HG03432 (cell line): ENCODE results near the gene SFPQ.
"Not testable (repeated sequence)": the region's sequence is repeated elsewhere in the genome, so short reads cannot be mapped to it uniquely, and the experiment has no call there.

ENCODE experiments used
- ATAC-seq: cut with Tn5 transposase; IDR thresholded peaks from one replicate; pipeline ENCODE4 v1.9.1; 2021; ENCODE audit warnings: mild to moderate bottlenecking, moderate library complexity; ENCODE audit not compliant: unreplicated experiment

The SFPQ gene

DNA sequence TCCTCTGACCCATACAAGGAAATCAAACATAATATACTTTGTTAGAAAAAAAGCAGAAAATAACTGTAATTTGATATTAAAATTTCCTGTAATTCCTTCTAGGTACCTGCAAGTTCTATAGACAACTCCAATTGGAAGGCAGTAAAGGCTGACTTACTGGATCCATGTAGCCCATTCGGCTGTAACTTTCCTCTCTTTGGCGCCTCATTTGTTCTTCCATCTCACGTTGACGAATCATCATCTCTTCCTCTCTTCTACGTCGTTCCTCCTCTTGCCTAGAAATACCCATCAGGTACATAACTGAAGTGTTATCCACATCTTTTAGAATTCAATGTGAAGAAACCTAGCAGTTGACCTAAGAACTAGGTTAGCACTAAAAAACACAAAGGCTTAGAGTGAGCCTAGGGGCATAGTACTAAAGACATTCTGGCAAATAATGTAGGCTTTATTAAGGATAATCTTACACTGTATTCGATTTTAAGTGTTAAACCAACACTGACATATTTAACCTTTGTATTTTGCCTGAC is 5.1 kb downstream of the SFPQ start:
- ATAC-seq: no peak

DNA sequence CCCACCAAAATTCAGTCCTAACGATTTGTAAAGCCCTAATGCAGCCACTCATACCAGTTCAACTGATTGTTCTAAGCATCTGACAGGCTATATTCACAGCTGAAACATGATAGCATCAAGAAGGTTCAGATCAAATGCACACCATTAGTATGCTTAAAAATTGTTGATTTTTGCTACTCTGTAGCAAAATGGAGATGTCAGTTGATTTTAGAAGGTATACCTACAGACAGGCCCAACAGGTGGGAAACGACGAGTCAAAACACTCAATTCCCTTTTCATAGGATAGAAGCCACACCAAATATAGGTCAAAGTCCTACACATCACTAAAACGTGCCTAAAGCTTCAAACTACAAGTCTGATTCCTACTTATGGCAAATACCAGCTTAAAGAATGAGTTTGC is 6.7 kb downstream of the SFPQ start:
- ATAC-seq: no peak

DNA sequence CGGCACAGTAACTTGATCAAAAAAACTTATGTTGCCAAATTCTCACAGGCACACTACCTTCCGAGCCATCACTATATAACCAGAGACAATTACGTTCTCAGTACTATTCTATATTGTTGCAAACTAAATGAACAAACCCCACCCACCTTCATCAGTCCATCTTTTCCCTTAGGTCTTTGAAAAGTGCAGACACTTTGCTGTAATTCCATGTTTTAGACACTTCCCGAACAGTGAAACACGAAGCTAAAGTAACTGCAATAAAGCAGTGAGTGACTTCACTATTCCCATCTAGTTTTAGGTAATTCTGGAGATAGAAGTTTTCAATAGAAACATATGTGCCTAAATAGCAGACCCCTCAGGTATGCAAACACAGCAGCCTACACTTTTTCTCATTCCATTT is 7.7 kb downstream of the SFPQ start:
- no peak for ATAC-seq

DNA sequence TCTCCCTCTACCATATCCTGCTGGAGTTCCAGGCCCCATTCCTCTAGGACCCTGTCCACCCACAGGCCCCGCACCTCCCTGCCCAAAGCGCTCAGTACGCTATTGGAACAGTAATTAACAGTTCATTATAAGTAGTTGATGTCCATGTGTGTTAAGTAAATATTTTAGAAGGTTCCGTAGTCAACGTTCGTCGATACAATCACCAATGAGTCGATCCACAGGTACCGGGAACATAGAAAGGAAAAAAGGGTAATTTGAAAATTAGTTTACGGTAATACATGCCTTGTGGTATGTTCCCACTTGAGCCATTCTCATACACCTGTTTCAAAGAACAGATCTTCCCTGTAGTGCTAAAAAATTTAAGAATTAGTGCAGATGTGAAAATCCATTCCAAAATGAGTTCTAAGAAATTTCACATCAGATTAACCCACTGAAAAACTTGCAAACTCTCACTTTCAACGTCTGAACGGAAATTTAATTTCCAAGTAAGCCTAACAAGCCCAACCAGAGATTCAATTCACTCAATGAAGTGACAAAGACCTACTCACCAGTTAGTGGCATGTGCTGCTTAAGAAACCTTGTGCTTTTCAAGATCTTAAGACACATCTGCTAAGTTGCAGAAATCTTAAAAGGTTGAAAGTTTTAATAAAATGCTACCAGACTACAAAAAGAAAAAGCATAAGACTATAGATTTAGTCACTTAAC is 8.3 kb downstream of the SFPQ start:
- no peak for ATAC-seq

DNA sequence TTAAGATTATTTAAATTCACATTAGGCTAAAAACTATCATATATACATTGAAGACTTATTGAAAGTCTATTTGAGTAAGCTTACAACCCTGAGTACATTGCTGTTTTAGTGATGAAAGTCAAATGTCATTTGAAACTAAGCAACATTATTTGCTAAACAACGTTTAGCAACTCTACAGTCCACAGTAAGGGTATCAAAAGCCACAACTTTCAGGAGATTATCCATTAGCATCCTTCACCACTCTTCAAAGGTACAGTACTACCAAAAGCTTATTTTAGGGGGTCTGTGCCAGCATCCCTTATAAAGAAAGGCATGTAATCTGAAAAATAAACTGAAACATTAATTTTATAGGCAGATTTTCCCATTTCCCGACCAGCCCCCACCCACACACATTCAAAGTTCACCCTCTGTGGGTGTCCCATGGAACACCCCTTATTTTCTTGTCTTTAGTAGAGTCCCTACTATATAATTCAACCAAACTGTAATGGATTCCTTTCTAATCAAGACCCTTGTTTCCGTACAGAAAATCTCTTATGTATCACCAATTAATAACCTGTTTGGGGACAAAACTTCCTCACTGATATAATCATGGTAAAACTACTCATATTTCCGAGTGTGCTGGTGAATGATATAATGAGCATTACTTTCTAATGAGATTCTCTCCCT is 11.0 kb downstream of the SFPQ start:
- ATAC-seq: no peak

DNA sequence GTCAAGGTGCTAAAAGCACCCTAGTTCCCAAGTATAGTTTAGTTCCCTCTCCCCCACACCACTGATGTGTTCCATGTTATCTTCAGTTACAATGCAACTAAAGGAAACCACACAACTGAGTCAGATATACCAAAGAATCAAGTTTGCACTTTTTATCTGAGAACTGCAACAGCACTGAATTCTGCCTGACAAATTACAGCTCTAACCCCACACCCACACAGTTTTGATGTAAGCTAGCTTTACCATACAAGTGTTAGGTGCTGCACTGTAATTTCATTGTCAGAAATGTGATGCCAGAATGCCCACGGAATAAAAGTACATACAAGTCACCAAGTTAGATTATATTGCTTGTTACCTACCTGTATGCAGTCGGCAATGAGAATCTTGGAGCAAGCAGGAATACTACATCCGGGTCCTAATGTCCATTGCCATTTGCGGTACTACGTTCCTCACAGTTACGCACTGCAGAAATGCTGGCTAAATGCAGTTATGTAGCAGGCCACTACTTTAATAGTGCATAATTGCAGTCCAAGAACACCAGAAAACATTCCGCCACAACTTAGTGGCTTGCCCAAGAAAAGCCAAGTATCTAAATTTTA is 12.1 kb downstream of the SFPQ start:
- ATAC-seq: no peak

DNA sequence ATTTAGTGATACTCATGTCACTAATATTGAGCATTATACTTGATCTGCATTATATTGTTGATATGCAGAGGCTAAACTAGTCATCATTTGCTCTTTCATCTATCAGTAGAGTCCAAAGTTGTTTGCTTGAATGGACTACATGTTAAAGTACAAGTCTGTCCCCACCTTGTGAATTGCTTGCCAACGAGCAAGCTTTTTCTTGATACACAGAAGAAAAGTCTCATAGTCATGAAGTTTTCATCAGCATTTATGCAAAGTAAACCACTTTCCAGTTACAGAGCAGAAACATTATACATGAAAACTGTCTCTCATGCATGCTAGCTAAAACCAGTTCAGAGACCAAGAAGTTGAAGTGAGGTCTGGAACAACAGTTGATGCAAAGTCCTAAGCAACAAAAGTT is 13.0 kb downstream of the SFPQ start:
- ATAC-seq: no peak

DNA sequence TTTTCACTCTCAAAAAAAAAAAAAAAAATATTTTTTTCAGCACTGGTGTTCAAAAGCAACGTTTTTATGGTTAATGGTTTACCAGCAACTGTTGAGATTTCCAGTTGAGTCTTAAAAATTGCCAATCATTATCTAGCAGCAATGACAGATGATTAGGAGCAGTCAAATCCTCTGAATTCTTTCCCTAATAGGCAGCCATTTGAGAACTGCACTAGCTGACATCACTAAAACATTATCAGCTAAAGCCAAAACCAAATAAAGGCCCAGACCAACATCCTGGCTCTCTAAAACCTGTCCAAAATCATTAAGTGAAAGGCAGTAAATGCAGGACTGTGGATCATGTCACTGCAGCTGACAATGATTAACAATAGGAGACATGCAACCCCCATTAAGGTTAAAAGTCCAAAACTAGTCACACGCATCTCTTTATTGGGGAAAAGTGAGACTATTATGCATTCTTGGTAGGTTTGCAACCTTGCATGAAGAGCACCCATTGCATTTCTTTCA is 14.0 kb downstream of the SFPQ start:
- ATAC-seq: no peak

DNA sequence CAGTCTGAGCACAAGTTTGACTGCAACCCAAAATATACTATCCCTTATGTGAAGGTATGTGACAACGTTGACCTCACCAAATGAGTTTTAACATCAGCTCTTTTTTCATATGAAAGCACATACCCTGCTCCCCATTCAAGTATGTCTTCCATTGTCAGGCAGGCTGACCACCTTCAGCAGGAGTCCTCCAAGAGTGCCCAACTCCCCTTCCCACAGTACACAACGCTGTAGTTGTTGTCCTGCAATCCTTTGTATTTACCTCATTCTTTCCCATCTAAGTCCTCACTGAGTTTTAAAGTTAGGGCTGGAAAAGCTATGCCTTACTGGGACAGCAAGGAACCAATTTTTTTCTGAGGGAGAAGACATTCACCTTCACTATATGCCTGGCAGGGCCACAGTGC is 14.7 kb downstream of the SFPQ start:
- no peak for ATAC-seq

DNA sequence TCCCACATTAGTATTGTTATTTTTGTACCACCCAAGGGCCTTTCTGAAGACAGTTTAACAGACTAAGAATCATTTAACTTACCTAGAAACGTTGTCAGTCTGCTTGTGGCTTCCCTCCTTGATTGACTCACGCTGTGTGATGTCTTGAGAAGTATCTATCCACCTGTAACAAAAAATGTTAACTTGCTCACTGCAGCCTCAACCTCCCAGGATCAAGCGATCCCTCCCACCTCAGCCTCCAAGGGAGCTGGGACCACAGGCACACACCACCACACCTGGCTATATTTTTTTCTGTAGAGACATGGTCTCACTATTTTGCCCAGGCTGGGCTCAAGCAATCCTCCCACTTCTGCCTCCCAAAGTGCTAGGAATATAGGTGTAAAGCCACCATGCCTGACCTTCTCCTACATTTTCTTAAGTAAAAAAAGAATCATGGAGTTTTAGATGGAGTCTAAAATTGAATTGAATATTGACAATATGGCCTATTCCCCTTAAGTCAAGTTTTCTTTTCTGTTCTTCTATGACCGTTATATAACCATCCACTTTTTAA is 15.6 kb downstream of the SFPQ start:
- no peak for ATAC-seq

DNA sequence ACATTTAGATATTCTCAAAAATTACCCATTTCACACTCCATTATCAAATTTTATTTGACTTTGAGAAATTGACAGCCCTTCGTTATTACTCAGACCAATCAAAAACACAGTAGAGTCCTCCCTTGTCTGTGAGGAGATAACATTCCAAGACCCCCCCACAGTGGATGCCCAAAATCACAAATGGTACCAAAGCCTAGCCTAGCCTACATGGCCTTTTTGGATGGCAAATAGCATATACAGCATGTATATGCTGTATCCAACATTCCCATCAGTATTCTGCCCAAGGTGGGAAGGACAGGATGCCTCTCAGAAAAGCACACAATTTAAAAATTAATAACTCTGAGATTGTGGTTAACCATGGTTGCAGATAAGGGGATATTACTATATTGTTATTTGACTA is 17.3 kb downstream of the SFPQ start:
- no peak for ATAC-seq

DNA sequence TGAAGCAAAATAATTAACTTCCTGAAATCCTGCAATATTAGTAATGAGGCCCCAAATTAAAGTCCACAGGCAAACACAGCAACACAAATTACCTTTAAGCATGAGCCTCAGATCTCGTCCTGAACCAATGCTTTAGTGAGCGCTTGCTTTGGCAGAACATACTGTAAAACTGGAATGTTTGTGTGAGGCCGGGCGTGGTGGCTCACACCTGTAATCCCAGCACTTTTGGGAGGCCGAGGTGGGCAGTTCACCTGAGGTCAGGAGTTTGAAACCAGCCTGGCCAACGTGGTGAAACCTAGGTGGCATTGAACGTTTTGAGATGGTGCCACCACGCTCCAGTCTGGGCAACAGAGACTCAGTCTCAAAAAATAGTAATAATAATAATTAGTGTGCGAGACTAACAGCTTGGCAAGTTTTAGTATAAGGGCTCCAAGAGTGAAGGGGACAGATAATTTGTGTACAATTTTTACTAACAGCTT is 17.8 kb downstream of the SFPQ start:
- ATAC-seq: no peak

DNA sequence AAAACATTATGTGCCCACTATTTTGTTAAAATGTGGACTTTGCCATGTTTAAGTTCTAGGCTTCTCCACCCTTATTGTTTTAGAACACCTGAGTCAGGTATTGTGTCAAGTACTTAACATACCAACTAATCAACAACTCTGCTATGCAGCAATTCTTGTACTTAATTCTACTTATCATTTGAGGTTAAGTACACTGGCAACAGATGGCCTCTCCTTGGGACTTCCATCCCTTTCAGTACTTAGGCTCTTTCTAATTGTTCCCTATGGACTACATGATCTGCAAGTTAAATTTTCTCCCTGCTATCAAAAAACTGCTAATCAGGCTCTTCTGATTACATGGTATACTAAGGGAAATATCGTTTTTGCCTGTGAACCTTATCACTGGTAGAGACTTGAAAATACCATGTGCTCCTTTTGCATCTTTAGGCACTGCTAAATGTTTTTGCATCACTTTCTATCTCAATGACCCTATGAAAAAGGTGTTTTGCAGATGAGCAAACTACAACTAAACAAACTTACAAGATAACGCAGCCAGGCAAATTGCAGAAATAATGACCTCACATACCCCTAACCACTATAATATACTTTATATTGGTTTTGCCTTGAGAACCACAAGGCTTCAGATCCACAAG is 18.9 kb downstream of the SFPQ start:
- no peak for ATAC-seq

DNA sequence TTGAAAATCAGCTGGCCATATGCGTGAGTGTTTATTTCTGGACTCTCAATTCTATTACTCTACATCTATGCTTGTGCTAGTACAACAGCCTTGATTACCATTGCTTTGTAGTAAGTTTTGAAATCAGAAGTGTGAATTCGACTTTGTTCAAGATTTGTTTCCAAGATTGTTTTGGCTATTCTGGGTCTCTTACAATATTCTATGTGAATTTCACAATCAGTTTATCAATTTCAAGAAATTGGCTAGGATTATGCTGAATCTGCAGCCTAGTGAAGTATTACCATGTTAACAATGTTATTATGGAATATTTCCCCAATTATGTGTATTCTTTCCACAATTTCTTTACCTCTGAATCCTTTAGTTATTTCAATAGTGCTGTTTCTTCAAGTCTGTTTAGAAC is 19.5 kb downstream of the SFPQ start:
- ATAC-seq: no peak

DNA sequence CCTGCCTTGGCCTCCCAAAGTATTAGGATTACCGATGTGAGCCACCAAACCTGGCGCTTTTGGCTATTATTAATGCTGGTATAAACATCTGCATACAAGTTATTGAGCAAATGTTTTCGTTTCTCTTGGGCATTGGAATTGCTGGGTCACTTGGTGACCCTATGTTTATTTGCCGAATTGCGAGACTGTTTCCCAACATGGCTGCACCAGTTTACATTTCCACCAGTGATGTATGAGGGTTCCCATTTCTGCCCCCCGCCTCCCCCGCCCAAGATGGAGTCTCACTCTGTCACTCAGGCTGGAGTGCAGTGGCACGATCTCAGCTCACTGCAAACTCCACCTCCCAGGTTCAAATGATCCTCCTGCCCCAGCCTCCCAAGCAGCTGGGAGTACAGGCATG is 20.9 kb downstream of the SFPQ start:
- no peak for ATAC-seq

DNA sequence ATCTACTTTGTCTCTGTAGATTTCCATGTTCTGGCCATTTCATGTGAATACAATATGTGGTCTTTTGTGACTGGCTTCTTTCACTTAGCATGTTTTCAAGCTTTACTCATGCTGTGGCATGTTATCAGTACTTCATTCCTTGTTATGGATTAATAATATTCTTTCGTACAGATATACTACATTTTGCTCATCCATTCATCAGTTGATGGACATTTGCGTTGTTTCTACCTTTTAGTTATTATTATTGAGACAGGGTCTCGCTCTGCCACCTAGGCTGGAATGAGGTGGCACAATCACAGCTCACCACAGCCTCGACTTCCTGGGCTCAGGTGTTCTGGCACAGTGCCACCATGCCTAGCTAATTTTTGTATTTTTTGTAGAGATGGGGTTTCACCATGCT is 21.4 kb downstream of the SFPQ start:
- no peak for ATAC-seq

DNA sequence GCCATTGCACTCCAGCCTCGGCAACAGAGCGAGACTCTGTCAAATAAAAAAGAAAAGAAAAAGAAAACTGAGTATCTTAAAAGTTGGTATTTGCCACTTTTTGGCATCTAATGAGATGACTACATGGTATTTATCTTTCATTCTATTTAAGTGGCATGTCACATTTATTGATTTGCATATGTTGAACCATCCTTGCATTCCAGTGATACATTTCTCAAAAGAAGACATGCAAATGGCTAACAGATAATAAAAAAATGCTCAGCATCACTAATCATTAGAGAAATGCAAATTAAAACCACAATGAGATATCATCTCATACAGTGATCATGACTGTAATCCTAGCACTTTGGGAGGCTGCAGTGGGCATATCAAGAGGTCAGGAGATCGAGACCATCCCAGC is 28.1 kb downstream of the SFPQ start:
- ATAC-seq: no peak

DNA sequence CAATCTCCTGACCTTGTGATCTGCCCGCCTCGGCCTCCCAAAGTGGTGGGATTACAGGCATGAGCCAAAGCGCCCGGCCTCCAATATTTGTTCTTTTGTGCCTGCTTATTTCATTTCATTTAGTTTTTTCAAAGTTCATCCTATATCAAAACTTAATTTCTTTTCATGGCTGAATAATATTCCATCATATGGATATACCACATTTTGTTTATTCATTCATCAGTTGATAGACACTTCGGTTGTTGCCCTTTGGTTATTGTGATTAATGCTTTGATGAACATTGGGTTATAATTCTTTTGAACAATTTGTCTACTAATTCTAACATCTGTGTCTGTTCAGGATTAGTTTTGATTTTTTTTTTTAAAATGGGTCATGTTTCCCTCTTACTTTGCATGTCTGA is 41.7 kb downstream of the SFPQ start:
- ATAC-seq: no peak

DNA sequence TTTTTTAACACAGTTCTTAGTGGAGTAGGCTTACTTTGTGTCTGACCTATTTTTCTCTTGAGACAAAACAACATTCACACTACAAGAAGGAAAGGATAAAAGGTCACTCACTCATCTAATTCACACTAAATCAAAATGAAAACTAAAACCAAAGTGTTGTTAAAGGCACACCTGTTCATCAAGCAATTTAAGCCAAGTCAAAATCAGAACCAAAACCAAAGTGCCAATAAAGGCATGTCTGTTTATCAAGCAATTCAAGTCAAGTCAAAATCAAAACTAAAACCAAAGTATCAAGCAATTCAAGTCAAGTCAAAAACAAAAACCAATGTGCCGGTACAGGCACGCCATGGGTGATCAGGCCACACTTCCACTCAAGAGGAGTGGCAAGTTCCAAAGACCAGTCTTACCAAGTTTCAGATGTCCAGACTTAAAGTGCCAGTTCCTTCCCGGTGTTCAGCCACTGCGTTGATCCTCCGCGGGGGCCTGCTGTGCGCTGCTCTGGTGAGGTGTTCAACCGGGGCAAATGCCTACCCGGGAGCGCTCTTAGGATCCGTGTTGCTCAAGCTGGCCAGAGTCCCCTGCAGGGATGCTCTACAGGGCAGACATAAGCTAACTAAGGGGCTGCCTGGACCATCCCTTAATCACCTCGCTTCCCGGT is 46.9 kb downstream of the SFPQ start:
- not testable (repeated sequence) for ATAC-seq

DNA sequence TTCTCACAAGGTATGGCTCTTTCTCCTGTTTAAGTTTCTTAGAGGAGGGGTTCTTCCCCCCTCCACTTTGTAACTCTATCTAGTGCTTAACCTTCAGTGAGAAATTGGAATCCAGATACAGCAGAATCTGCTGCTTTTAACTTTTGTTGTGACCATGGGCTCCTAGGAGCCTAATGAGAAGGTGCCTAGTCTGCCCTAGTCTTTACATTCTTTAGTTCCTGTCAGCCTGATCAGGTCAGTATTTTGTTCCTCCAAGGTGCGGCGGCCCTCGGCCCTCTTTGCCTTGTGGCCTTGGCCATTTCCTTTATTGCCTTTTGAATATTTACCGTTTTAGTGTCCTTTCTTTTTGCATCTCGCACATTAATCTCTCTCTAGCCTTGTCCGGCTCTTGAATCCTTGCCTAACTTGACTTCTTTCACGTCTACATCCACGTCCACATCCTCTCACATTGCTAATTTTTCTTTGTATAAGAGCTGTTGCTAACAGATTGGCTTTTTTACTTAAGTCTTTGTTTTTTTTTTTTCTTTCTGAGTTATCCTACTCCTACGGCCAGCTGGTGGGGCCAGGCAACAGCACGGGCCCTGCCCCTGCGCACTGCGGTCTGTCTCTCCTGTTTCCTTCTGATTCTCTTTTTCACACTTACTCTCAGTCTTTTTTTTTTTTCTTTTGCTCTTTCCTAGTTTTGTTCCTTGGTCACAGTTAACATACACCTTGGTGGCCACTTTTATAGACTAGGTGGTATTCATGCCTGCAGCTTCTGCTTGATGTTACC is 49.0 kb downstream of the SFPQ start:
- no peak for ATAC-seq
